CD4-positive, alpha-beta T cell (primary cell): ENCODE results near the gene PLCB1. TPM values are rescaled to one million over a fixed set of nuclear protein-coding genes. Genes with fewer than 3 reads are reported as not detected.

Source experiments
- ATAC-seq: fragments of 200-7000 bp; cut with Tn5 transposase; one replicate; pipeline ENCODE4 v1.10.0; 2022; ENCODE audit warnings: mild to moderate bottlenecking; ENCODE audit not compliant: poor library complexity
- CTCF ChIA-PET: fragments of 350-600 bp; sonication (Branson Sonifier 250); formaldehyde crosslinking; loops from one replicate; lab custom pipeline; 2021; ENCODE audit warnings: antibody characterized with exemption, inconsistent platforms; lab: Charles Lee
- POLR2A ChIA-PET: fragments of 350-600 bp; sonication (Branson Sonifier 250); formaldehyde crosslinking; loops from one replicate; lab custom pipeline; 2021; ENCODE audit warnings: antibody characterized with exemption, inconsistent platforms; lab: Charles Lee
- DNase-seq, 14 experiments: peaks; one replicate each; pipeline ENCODE4 v3.0.0-alpha.2; 2013 to 2020; ENCODE audit warnings: mixed read lengths in 2 of 14
- H3K27ac ChIP-seq, 2 donors: one replicate each; pipeline versions ENCODE4 v1.5.1 to v1.7.0; 2013; ENCODE audit warnings: low read length in 2 of 2, low read depth in 1 of 2, mild to moderate bottlenecking in 1 of 2
- H3K27me3 ChIP-seq, 2 experiments: 1 replicate in 1 of 2; 2 replicates in 1 of 2; pipeline versions ENCODE4 v1.6.1 to v1.7.0; 2013; ENCODE audit warnings: low read length in 2 of 2, control low read depth in 1 of 2, mild to moderate bottlenecking in 1 of 2, moderate library complexity in 1 of 2; ENCODE audit not compliant: insufficient read depth in 2 of 2, control insufficient read depth in 1 of 2
- H3K36me3 ChIP-seq: one replicate; pipeline ENCODE4 v1.6.1; 2013; ENCODE audit warnings: low read length, control low read depth; ENCODE audit not compliant: insufficient read depth
- H3K4me1 ChIP-seq: one replicate; pipeline ENCODE4 v1.6.1; 2013; ENCODE audit warnings: low read length, control low read depth; ENCODE audit not compliant: insufficient read depth
- H3K4me3 ChIP-seq: one replicate; pipeline ENCODE4 v1.5.1; 2013; ENCODE audit warnings: mild to moderate bottlenecking, low read length, moderate library complexity
- H3K9me3 ChIP-seq, 2 experiments: 1 replicate in 1 of 2; 2 replicates in 1 of 2; pipeline versions ENCODE4 v1.6.1 to v1.7.0; 2013; ENCODE audit warnings: low read length in 2 of 2, mild to moderate bottlenecking in 2 of 2, control low read depth in 1 of 2, moderate library complexity in 1 of 2; ENCODE audit not compliant: control insufficient read depth in 1 of 2, insufficient read depth in 1 of 2
- H3K27ac Mint-ChIP-seq: one replicate; pipeline ENCODE4 v1.8.0; 2020; ENCODE audit warnings: mixed read lengths
- H3K27me3 Mint-ChIP-seq: one replicate; pipeline ENCODE4 v1.8.0; 2021; ENCODE audit warnings: mixed read lengths
- H3K36me3 Mint-ChIP-seq: one replicate; pipeline ENCODE4 v1.8.0; 2021; ENCODE audit warnings: low read depth, mixed read lengths
- H3K4me1 Mint-ChIP-seq: one replicate; pipeline ENCODE4 v1.8.0; 2021; ENCODE audit warnings: low read depth, mixed read lengths
- H3K4me3 Mint-ChIP-seq: one replicate; pipeline ENCODE4 v1.8.0; 2020; ENCODE audit warnings: mild to moderate bottlenecking, mixed read lengths
- H3K9me3 Mint-ChIP-seq: one replicate; pipeline ENCODE4 v1.8.0; 2020; ENCODE audit warnings: mixed read lengths
- intact Hi-C, 2 experiments: fragments of 100-400 bp; cut with DNase I in 1 of 2; cut with micrococcal nuclease in 1 of 2; formaldehyde crosslinking; loops; one replicate each; pipeline versions ENCODE4 v1.15.1 to v1.9.0; 2023 to 2025; cut with DNase I, micrococcal nuclease
- total RNA-seq, 174 experiments: library from RNA in 2 of 174; stranded (reverse) in 2 of 174; gene quantifications; one replicate each; pipeline ENCODE4 v1.2.3 and lab custom pipeline; 2021 to 2026
- TF ChIP-seq, protein P1 (sequence below): fragments of 200-600 bp; IDR thresholded peaks from one replicate; pipeline ENCODE4 v1.8.0; 2022; ENCODE audit warnings: antibody characterized with exemption, mild to moderate bottlenecking

Gene PLCB1
- total RNA-seq, 2 experiments from 2014 or later: 3.8 to 5.6 TPM

DNA sequence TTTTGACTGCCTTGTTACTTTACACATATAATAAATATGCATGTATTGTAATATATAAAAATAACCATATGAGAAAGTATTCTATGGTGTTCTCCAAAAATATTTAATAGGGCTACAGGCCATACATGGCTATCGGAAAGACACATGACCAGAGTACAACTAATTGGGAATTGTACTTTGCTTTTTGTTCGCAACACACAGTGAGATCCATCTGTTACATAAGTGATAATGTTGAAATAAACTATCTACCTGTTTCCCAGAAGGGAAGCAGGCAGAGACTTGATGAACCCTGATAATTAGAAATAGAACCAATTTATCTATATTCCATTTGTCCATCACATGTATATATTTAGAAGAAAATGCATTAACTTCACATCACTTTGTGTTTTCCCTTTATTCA is 592.8 kb downstream of the PLCB1 start:
- DNase-seq: no peak
- TF ChIP-seq, protein P1, sequence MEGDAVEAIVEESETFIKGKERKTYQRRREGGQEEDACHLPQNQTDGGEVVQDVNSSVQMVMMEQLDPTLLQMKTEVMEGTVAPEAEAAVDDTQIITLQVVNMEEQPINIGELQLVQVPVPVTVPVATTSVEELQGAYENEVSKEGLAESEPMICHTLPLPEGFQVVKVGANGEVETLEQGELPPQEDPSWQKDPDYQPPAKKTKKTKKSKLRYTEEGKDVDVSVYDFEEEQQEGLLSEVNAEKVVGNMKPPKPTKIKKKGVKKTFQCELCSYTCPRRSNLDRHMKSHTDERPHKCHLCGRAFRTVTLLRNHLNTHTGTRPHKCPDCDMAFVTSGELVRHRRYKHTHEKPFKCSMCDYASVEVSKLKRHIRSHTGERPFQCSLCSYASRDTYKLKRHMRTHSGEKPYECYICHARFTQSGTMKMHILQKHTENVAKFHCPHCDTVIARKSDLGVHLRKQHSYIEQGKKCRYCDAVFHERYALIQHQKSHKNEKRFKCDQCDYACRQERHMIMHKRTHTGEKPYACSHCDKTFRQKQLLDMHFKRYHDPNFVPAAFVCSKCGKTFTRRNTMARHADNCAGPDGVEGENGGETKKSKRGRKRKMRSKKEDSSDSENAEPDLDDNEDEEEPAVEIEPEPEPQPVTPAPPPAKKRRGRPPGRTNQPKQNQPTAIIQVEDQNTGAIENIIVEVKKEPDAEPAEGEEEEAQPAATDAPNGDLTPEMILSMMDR: no peak
- H3K4me1 ChIP-seq: no peaks in the 10 kb centered on the region
- no peaks in the 10 kb centered on the region for H3K36me3 ChIP-seq
- Mint-ChIP-seq H3K9me3 (no peaks in the 10 kb centered on the region), H3K27me3 (no peaks in the 10 kb centered on the region), H3K36me3 (no peaks in the 10 kb centered on the region), H3K4me1 (no peaks in the 10 kb centered on the region), H3K27ac (no peak overlapping the region), H3K4me3 (no peak overlapping the region)
- ChIA-PET POLR2A (no interaction called here), CTCF (no interaction called here)
- no peak overlapping the region for H3K4me3 ChIP-seq
- no peak for ATAC-seq
- no peaks in the 10 kb centered on the region for H3K27me3 ChIP-seq
- intact Hi-C loops: loop anchor here (5.0 to 10.0 kb wide), 3 partner anchors 593 to 1960 kb away; partner anchors contain the start of genes PLCB1 (in 2 of the 2) and BMP2 (in 1 of the 2)
- H3K9me3 ChIP-seq: no peaks in the 10 kb centered on the region
- H3K27ac ChIP-seq: no peak overlapping the region

DNA sequence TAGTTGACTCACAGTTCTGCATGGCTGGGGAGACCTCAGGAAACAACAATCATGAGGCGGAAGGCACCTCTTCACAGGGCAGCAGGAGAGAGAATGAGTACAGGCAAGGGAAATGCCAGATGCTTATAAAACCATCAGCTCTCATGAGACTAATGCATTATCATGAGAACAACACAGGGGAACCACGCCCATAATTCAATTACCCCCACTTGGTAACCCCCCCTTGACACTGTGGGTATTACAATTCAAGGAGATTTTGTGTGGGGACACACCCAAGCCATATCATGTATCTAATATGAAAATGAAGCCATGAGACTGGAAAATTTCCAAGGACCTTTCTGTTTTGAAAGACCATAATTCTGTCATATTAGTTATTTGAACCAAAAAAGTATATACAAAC is 594.4 kb downstream of the PLCB1 start:
- Mint-ChIP-seq H3K4me1 (no peaks in the 10 kb centered on the region), H3K9me3 (no peaks in the 10 kb centered on the region), H3K27me3 (no peaks in the 10 kb centered on the region), H3K4me3 (no peak overlapping the region), H3K27ac (no peak overlapping the region), H3K36me3 (no peaks in the 10 kb centered on the region)
- ChIA-PET CTCF (no interaction called here), POLR2A (no interaction called here)
- ATAC-seq (no peak), DNase-seq (no peak)
- TF ChIP-seq, protein P1: no peak
- H3K27me3 ChIP-seq: no peaks in the 10 kb centered on the region
- intact Hi-C loops: loop anchor here in 1 of 2 experiments (10.0 kb wide), 1 partner anchor 1962 kb away; the partner anchor contains the start of gene BMP2
- H3K9me3 ChIP-seq: no peaks in the 10 kb centered on the region
- H3K4me1 ChIP-seq: no peaks in the 10 kb centered on the region
- H3K36me3 ChIP-seq: no peaks in the 10 kb centered on the region
- no peak overlapping the region for H3K27ac ChIP-seq
- no peak overlapping the region for H3K4me3 ChIP-seq

DNA sequence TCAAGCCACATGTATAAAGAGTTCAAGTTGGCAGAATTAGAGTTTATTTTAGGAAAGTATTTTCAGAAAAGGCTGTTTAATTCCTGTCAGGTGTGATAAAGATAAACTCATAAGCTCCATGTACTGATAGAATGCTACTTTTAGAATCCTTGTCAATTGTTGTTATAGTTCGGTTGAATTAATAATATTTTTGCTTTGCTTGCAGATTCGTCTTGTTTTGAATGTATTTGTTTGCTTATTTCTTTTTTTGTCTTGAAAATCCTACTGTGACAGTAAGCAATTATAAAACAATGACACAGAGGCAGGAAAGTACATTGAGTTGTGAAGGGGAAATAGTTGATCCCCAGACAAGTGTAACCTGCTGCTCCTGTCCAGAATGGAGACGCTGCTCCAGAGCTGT is 602.9 kb downstream of the PLCB1 start:
- intact Hi-C loops: no loop called here
- Histone ChIP-seq H3K9me3 (no peaks in the 10 kb centered on the region), H3K27me3 (no peaks in the 10 kb centered on the region), H3K4me3 (no peak overlapping the region), H3K4me1 (no peaks in the 10 kb centered on the region), H3K36me3 (no peaks in the 10 kb centered on the region), H3K27ac (no peak overlapping the region)
- ChIA-PET POLR2A (no interaction called here), CTCF (interaction anchor here (1.0 kb wide), 1 partner anchor 12 kb away, joined by 4 read pairs; no protein-coding TSS in a partner anchor)
- H3K27me3 Mint-ChIP-seq: no peaks in the 10 kb centered on the region
- H3K9me3 Mint-ChIP-seq: no peaks in the 10 kb centered on the region
- ATAC-seq (no peak), DNase-seq (no peak)
- TF ChIP-seq, protein P1: no peak
- H3K4me1 Mint-ChIP-seq: no peaks in the 10 kb centered on the region
- no peaks in the 10 kb centered on the region for H3K36me3 Mint-ChIP-seq
- no peak overlapping the region for H3K4me3 Mint-ChIP-seq
- H3K27ac Mint-ChIP-seq: no peak overlapping the region
